ENCODE results near the gene BTBD2. TPM values are rescaled to one million over a fixed set of nuclear protein-coding genes. Genes with fewer than 3 reads are reported as not detected.

The BTBD2 gene
- total and polyA plus RNA-seq, 2 experiments from 2014 or later, result 23.8 to 130 TPM

DNA sequence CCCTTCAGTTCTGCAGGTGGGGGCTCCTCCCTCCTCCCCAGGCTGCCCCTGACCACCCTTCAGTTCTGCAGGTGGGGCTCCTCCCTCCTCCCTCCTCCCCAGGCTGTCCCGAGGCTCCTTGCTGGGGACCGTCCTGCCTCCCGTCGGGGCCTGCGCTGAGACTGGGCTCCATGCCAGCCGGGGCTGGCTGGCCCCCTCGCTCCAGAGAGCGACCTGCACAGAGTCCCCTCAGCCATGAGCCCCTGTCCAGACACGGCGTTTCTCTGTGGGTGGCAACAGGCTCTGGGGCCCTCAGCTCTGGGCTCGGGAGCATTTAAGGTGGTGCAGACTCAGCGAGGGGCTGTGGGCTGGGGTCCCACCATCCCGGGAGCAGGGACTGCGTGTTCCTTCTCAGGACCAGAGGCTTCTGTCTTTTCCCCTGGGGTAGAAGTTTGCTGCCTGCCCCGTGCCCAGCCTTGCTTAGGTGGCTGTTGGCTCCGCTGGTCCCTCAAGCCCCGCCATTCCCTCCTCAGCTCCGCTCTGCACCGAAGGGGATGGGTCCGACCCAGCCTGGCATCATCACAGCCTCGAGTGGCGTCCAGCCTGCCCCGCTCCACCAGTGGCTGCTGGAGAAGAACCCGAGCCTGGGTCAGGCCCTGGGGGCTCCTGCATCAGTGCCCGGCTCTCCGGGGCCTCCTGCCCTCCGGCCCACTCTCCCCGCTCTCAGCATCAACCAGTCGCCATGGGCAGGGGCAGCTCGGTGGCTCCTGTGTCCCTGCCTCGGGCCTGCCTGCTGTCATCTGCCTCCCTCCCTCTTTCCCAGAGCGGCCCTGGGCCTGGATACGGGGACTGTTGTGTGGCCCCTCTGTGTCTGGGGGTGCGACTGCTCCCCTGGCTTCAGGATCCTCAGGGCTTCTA is 47.0 kb downstream of the BTBD2 start (continued):
- TF ChIP-seq, protein P1, sequence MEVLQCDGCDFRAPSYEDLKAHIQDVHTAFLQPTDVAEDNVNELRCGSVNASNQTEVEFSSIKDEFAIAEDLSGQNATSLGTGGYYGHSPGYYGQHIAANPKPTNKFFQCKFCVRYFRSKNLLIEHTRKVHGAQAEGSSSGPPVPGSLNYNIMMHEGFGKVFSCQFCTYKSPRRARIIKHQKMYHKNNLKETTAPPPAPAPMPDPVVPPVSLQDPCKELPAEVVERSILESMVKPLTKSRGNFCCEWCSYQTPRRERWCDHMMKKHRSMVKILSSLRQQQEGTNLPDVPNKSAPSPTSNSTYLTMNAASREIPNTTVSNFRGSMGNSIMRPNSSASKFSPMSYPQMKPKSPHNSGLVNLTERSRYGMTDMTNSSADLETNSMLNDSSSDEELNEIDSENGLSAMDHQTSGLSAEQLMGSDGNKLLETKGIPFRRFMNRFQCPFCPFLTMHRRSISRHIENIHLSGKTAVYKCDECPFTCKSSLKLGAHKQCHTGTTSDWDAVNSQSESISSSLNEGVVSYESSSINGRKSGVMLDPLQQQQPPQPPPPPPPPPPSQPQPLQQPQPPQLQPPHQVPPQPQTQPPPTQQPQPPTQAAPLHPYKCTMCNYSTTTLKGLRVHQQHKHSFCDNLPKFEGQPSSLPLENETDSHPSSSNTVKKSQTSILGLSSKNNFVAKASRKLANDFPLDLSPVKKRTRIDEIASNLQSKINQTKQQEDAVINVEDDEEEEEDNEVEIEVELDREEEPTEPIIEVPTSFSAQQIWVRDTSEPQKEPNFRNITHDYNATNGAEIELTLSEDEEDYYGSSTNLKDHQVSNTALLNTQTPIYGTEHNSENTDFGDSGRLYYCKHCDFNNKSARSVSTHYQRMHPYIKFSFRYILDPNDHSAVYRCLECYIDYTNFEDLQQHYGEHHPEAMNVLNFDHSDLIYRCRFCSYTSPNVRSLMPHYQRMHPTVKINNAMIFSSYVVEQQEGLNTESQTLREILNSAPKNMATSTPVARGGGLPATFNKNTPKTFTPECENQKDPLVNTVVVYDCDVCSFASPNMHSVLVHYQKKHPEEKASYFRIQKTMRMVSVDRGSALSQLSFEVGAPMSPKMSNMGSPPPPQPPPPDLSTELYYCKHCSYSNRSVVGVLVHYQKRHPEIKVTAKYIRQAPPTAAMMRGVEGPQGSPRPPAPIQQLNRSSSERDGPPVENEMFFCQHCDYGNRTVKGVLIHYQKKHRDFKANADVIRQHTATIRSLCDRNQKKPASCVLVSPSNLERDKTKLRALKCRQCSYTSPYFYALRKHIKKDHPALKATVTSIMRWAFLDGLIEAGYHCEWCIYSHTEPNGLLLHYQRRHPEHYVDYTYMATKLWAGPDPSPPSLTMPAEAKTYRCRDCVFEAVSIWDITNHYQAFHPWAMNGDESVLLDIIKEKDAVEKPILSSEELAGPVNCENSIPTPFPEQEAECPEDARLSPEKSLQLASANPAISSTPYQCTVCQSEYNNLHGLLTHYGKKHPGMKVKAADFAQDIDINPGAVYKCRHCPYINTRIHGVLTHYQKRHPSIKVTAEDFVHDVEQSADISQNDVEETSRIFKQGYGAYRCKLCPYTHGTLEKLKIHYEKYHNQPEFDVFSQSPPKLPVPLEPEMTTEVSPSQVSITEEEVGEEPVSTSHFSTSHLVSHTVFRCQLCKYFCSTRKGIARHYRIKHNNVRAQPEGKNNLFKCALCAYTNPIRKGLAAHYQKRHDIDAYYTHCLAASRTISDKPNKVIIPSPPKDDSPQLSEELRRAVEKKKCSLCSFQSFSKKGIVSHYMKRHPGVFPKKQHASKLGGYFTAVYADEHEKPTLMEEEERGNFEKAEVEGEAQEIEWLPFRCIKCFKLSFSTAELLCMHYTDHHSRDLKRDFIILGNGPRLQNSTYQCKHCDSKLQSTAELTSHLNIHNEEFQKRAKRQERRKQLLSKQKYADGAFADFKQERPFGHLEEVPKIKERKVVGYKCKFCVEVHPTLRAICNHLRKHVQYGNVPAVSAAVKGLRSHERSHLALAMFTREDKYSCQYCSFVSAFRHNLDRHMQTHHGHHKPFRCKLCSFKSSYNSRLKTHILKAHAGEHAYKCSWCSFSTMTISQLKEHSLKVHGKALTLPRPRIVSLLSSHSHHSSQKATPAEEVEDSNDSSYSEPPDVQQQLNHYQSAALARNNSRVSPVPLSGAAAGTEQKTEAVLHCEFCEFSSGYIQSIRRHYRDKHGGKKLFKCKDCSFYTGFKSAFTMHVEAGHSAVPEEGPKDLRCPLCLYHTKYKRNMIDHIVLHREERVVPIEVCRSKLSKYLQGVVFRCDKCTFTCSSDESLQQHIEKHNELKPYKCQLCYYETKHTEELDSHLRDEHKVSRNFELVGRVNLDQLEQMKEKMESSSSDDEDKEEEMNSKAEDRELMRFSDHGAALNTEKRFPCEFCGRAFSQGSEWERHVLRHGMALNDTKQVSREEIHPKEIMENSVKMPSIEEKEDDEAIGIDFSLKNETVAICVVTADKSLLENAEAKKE (CRISPR knock-in tag; IDR thresholded peaks at IDR 0.05), result no peak
- TF ChIP-seq, protein P2, sequence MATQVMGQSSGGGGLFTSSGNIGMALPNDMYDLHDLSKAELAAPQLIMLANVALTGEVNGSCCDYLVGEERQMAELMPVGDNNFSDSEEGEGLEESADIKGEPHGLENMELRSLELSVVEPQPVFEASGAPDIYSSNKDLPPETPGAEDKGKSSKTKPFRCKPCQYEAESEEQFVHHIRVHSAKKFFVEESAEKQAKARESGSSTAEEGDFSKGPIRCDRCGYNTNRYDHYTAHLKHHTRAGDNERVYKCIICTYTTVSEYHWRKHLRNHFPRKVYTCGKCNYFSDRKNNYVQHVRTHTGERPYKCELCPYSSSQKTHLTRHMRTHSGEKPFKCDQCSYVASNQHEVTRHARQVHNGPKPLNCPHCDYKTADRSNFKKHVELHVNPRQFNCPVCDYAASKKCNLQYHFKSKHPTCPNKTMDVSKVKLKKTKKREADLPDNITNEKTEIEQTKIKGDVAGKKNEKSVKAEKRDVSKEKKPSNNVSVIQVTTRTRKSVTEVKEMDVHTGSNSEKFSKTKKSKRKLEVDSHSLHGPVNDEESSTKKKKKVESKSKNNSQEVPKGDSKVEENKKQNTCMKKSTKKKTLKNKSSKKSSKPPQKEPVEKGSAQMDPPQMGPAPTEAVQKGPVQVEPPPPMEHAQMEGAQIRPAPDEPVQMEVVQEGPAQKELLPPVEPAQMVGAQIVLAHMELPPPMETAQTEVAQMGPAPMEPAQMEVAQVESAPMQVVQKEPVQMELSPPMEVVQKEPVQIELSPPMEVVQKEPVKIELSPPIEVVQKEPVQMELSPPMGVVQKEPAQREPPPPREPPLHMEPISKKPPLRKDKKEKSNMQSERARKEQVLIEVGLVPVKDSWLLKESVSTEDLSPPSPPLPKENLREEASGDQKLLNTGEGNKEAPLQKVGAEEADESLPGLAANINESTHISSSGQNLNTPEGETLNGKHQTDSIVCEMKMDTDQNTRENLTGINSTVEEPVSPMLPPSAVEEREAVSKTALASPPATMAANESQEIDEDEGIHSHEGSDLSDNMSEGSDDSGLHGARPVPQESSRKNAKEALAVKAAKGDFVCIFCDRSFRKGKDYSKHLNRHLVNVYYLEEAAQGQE (IDR thresholded peaks at IDR 0.05; ENCODE audit: unreplicated experiment), result no peak
- TF ChIP-seq ETS1 (IDR thresholded peaks at IDR 0.05), result no peak
